Measurements from ENCODE around the gene OPRM1.

Gene OPRM1

GRCh38 chr6:154261688-154262397 lies 222.8 kb downstream of the OPRM1 start:
- POLR2A ChIA-PET = no interaction called here
- no peak for TF ChIP-seq CTCF (IDR thresholded peaks at IDR 0.05; ENCODE audit: control extremely low read depth, extremely low read depth, low read depth, missing control alignments)
- peak; percentile 20 for DNase-seq (ENCODE audit: extremely low spot score)
- CTCF ChIA-PET = interaction anchor here (1.4 kb wide), 1 partner anchor 13 kb away, joined by 4 read pairs; no protein-coding TSS in a partner anchor

- POLR2A ChIA-PET = no interaction called here
- CTCF ChIA-PET = interaction anchor here (0.8 to 4.1 kb wide), 7 partner anchors 9 to 44 kb away, joined by 3 to 32 read pairs (median 4); no protein-coding TSS in a partner anchor
- TF ChIP-seq CTCF (IDR thresholded peaks at IDR 0.05; ENCODE audit: control extremely low read depth, extremely low read depth, low read depth, missing control alignments) = no peak
- no peak for DNase-seq (ENCODE audit: extremely low spot score)
Measured at GRCh38 chr6:154266560-154267099, 227.6 kb downstream of the OPRM1 start.

- CTCF ChIA-PET = interaction anchor here (1.3 to 4.1 kb wide), 4 partner anchors 8 to 45 kb away, joined by 3 to 32 read pairs (median 5); no protein-coding TSS in a partner anchor
- POLR2A ChIA-PET = no interaction called here
- no peak for DNase-seq (ENCODE audit: extremely low spot score)
- no peak for TF ChIP-seq CTCF (IDR thresholded peaks at IDR 0.05; ENCODE audit: control extremely low read depth, extremely low read depth, low read depth, missing control alignments)
Measured at GRCh38 chr6:154267508-154268106, 228.6 kb downstream of the OPRM1 start.

GRCh38 chr6:154268486-154268885 lies 229.4 kb downstream of the OPRM1 start:
- DNase-seq (ENCODE audit: extremely low spot score) = no peak
- TF ChIP-seq CTCF (IDR thresholded peaks at IDR 0.05; ENCODE audit: control extremely low read depth, extremely low read depth, low read depth, missing control alignments) = no peak
- CTCF ChIA-PET = interaction anchor here (1.6 to 4.1 kb wide), 3 partner anchors 8 to 20 kb away, joined by 4 to 32 read pairs (median 7); no protein-coding TSS in a partner anchor
- POLR2A ChIA-PET = no interaction called here

- ChIA-PET POLR2A (no interaction called here), CTCF (interaction anchor here (1.1 to 5.2 kb wide), 5 partner anchors 8 to 120 kb away, joined by 4 to 54 read pairs (median 32); no protein-coding TSS in a partner anchor)
- TF ChIP-seq CTCF (IDR thresholded peaks at IDR 0.05; ENCODE audit: control extremely low read depth, extremely low read depth, low read depth, missing control alignments) = no peak
- no peak for DNase-seq (ENCODE audit: extremely low spot score)
Measured at GRCh38 chr6:154274168-154274567, 235.1 kb downstream of the OPRM1 start.

GRCh38 chr6:154276810-154277628 lies 238.0 kb downstream of the OPRM1 start:
- peak; percentile 50 for DNase-seq (ENCODE audit: extremely low spot score)
- POLR2A ChIA-PET = no interaction called here
- CTCF ChIA-PET = interaction anchor here (0.6 to 5.2 kb wide), 27 partner anchors 8 to 155 kb away, joined by 3 to 54 read pairs (median 4); no protein-coding TSS in a partner anchor
- TF ChIP-seq CTCF (IDR thresholded peaks at IDR 0.05; ENCODE audit: control extremely low read depth, extremely low read depth, low read depth, missing control alignments) = peak; percentile 54

Measured in GM10248 (cell line).